K562 (cell line): Measurements from ENCODE around the gene PRKACA. TPM values are rescaled to one million over a fixed set of nuclear protein-coding genes. Genes with fewer than 3 reads are reported as not detected.
A peak's percentile ranks its signal among the peaks of the same experiment; 100 is the strongest.

Experiments used
- BDP1 ChIP-seq: IDR thresholded peaks from 3 replicates; pipeline ENCODE4 v1.6.1; 2011; ENCODE audit not compliant: insufficient read length, insufficient read depth
- CEBPG ChIP-seq, 3 experiments: fragments of 200-800 bp in 1 of 3; sonication (Bioruptor generic) in 1 of 3; sonication (generic) in 1 of 3; formaldehyde crosslinking in 1 of 3; IDR thresholded peaks in 2 of 3; conservative IDR thresholded peaks in 1 of 3; 2 replicates each; pipeline versions ENCODE4 v1.6.1 to v1.8.0; 2016 to 2022; ENCODE audit warnings: missing compliant biosample characterization in 2 of 3, missing genetic modification characterization in 2 of 3, mild to moderate bottlenecking in 1 of 3, missing genetic modification reagents in 1 of 3
- CREM ChIP-seq: IDR thresholded peaks from 2 replicates; pipeline ENCODE4 v1.6.1; 2014; ENCODE audit warnings: antibody characterized with exemption, low read depth
- CTBP1 ChIP-seq: fragments of 450-650 bp; IDR thresholded peaks from 2 replicates; pipeline ENCODE4 v1.6.1; 2016; ENCODE audit warnings: borderline replicate concordance
- EGR1 ChIP-seq: fragments of 450-650 bp; conservative IDR thresholded peaks from 2 replicates; pipeline ENCODE4 v1.6.1; 2017; ENCODE audit warnings: mild to moderate bottlenecking
- ETV5 ChIP-seq: sonication (generic); formaldehyde crosslinking; IDR thresholded peaks from 2 replicates; pipeline ENCODE4 v1.4.0; 2020; ENCODE audit warnings: low read depth, mild to moderate bottlenecking, missing genetic modification reagents
- EZH2 ChIP-seq: IDR thresholded peaks from 2 replicates; pipeline ENCODE4 v1.6.1; 2012; ENCODE audit warnings: low read depth, mild to moderate bottlenecking, inconsistent platforms, low read length, borderline replicate concordance
- FOSL1 ChIP-seq: fragments of 200-800 bp; sonication (Bioruptor generic); conservative IDR thresholded peaks from 2 replicates; pipeline ENCODE4 v1.6.1; 2016; ENCODE audit warnings: missing genetic modification characterization, missing compliant biosample characterization
- HEY1 ChIP-seq: fragments of 250-450 bp; sonication (Bioruptor Pico); IDR thresholded peaks from 2 replicates; pipeline ENCODE4 v1.5.0; 2020; ENCODE audit warnings: mild to moderate bottlenecking, moderate library complexity, borderline replicate concordance
- ILK ChIP-seq: fragments of 450-650 bp; IDR thresholded peaks from 2 replicates; pipeline ENCODE4 v1.6.1; 2016; ENCODE audit warnings: missing genetic modification characterization, low read depth, mild to moderate bottlenecking, missing compliant biosample characterization, moderate library complexity, borderline replicate concordance
- MAFG ChIP-seq: fragments of 450-650 bp; conservative IDR thresholded peaks from 2 replicates; pipeline ENCODE4 v1.6.1; 2016; ENCODE audit warnings: missing genetic modification characterization, missing compliant biosample characterization
- NCOA1 ChIP-seq: fragments of 450-650 bp; IDR thresholded peaks from 2 replicates; pipeline ENCODE4 v1.6.1; 2016; ENCODE audit warnings: low read depth
- PYGO2 ChIP-seq: fragments of 450-650 bp; IDR thresholded peaks from 2 replicates; pipeline ENCODE4 v1.6.1; 2016; ENCODE audit warnings: mild to moderate bottlenecking, missing genetic modification characterization, moderate library complexity, missing compliant biosample characterization
- RREB1 ChIP-seq: fragments of 250-450 bp; sonication (Bioruptor Pico); IDR thresholded peaks from 2 replicates; pipeline ENCODE4 v1.4.0; 2020
- ZNF133 ChIP-seq: fragments of 250-450 bp; sonication (Bioruptor Pico); IDR thresholded peaks from 2 replicates; pipeline ENCODE4 v1.4.0; 2020; ENCODE audit warnings: mild to moderate bottlenecking
- ZNF212 ChIP-seq: fragments of 450-650 bp; formaldehyde crosslinking; IDR thresholded peaks from 2 replicates; pipeline ENCODE4 v1.4.0; 2020; ENCODE audit warnings: mild to moderate bottlenecking
- polyA plus RNA-seq, 8 experiments: library from polyadenylated mRNA; depleted of rRNA in 4 of 8; stranded (reverse) in 5 of 8; unstranded in 3 of 8; fragments of >200 nt; fragmentation: Nextera tagmentation in 2 of 8; fragmentation: Illumina TruSeq in 1 of 8; extraction: Ambion mirVana in 2 of 8; extraction: Trizol in 1 of 8; gene quantifications; 2 replicates each; pipeline versions ENCODE4 v1.2.1 to v1.2.3, GENCODE V29; 2011 to 2014; ENCODE audit warnings: inconsistent platforms in 1 of 8, missing spikeins in 1 of 8
- total RNA-seq, 7 experiments: library from RNA; depleted of rRNA in 6 of 7; stranded (reverse); fragments of >200 nt in 6 of 7; fragmentation: Illumina TruSeq in 2 of 7; extraction: Trizol in 2 of 7; gene quantifications; 2 replicates each; pipeline versions ENCODE4 v1.2.1 to v1.2.3, GENCODE V29; 2011 to 2021; ENCODE audit warnings: low replicate concordance in 1 of 7
- TF ChIP-seq, protein P1 (sequence below): fragments of 250-450 bp; sonication (Bioruptor Pico); IDR thresholded peaks from 2 replicates; pipeline ENCODE4 v1.4.0; 2020; ENCODE audit warnings: borderline replicate concordance
- TF ChIP-seq, protein P2 (sequence below): sonication (generic); formaldehyde crosslinking; IDR thresholded peaks from 2 replicates; pipeline ENCODE4 v1.8.0; 2022; ENCODE audit warnings: mild to moderate bottlenecking, missing genetic modification reagents
- TF ChIP-seq, protein P3 (sequence below): fragments of 450-650 bp; conservative IDR thresholded peaks from 2 replicates; pipeline ENCODE4 v1.6.1; 2016; ENCODE audit warnings: missing genetic modification characterization, low read depth, mild to moderate bottlenecking, control low read depth, missing compliant biosample characterization

The PRKACA gene
- total and polyA plus RNA-seq, 9 of the 15 experiments (the other 6 are each of a cell fraction or from before 2014, with no cell fraction given): 1.2 to 63.1 (median 13.0) TPM

GRCh38 chr19:14113762-14114414 is 3.7 kb downstream of the PRKACA start (continued):
- TF ChIP-seq BDP1: no peak
- no peak for TF ChIP-seq HEY1
- TF ChIP-seq, protein P1, sequence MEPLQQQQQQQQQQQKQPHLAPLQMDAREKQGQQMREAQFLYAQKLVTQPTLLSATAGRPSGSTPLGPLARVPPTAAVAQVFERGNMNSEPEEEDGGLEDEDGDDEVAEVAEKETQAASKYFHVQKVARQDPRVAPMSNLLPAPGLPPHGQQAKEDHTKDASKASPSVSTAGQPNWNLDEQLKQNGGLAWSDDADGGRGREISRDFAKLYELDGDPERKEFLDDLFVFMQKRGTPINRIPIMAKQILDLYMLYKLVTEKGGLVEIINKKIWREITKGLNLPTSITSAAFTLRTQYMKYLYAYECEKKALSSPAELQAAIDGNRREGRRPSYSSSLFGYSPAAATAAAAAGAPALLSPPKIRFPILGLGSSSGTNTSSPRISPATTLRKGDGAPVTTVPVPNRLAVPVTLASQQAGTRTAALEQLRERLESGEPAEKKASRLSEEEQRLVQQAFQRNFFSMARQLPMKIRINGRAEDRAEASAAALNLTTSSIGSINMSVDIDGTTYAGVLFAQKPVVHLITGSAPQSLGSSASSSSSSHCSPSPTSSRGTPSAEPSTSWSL (CRISPR knock-in tag): no peak
- peak; percentile 69; the same call in 1 of the 2 replicates for TF ChIP-seq CTBP1
- no peak for TF ChIP-seq FOSL1
- TF ChIP-seq EGR1: no peak
- no peak for TF ChIP-seq PYGO2 (tag)
- no peak for TF ChIP-seq ETV5 (CRISPR knock-in tag)
- TF ChIP-seq NCOA1: no peak
- TF ChIP-seq MAFG (tag): no peak
- no peak for TF ChIP-seq RREB1
- no peak for TF ChIP-seq CEBPG (CRISPR knock-in tag; IDR thresholded peaks at IDR 0.05)
- no peak for TF ChIP-seq CEBPG (tag; conservative IDR thresholded peaks at IDR 0.05 in 1 of 2, IDR thresholded peaks at IDR 0.05 in 1 of 2)
- no peak for TF ChIP-seq ILK
- TF ChIP-seq CREM: 0 out of 2 replicates have a peak, but pooled peaks have one; percentile 35
- TF ChIP-seq ZNF133: no peak
- TF ChIP-seq EZH2: no peak
- TF ChIP-seq, protein P2, sequence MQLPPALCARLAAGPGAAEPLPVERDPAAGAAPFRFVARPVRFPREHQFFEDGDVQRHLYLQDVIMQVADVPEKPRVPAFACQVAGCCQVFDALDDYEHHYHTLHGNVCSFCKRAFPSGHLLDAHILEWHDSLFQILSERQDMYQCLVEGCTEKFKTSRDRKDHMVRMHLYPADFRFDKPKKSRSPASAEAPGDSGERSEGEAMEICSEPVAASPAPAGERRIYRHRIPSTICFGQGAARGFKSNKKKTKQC (CRISPR knock-in tag): peak; percentile 51; the same call in 1 of the 2 replicates
- no peak for TF ChIP-seq ZNF212 (CRISPR knock-in tag)
- TF ChIP-seq, protein P3, sequence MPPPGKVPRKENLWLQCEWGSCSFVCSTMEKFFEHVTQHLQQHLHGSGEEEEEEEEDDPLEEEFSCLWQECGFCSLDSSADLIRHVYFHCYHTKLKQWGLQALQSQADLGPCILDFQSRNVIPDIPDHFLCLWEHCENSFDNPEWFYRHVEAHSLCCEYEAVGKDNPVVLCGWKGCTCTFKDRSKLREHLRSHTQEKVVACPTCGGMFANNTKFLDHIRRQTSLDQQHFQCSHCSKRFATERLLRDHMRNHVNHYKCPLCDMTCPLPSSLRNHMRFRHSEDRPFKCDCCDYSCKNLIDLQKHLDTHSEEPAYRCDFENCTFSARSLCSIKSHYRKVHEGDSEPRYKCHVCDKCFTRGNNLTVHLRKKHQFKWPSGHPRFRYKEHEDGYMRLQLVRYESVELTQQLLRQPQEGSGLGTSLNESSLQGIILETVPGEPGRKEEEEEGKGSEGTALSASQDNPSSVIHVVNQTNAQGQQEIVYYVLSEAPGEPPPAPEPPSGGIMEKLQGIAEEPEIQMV (tag): no peak
